Lower lobe of right lung (tissue), 2 donors: Measurements from ENCODE around the gene ANKRD44. TPM values are rescaled to one million over a fixed set of nuclear protein-coding genes. Genes with fewer than 3 reads are reported as not detected.
A peak's percentile ranks its signal among the peaks of the same experiment; 100 is the strongest.

Experiments
- ATAC-seq, 2 donors: fragments of 200-7000 bp; cut with Tn5 transposase; one replicate each; pipeline ENCODE4 v1.9.1; 2020 to 2022; ENCODE audit warnings: mild to moderate bottlenecking in 2 of 2, moderate library complexity in 2 of 2
- DNase-seq: peaks from one replicate; pipeline ENCODE4 v3.0.0-alpha.2; 2020
- H3K27ac ChIP-seq: fragments of 200-600 bp; one replicate; pipeline ENCODE4 v1.8.0; 2022
- H3K27me3 ChIP-seq: fragments of 200-600 bp; one replicate; pipeline ENCODE4 v1.8.0; 2022; ENCODE audit warnings: low read depth
- H3K36me3 ChIP-seq: fragments of 200-600 bp; one replicate; pipeline ENCODE4 v1.8.0; 2022; ENCODE audit warnings: mild to moderate bottlenecking
- H3K4me1 ChIP-seq: fragments of 200-600 bp; one replicate; pipeline ENCODE4 v1.8.0; 2022
- H3K4me3 ChIP-seq: fragments of 200-600 bp; one replicate; pipeline ENCODE4 v1.8.0; 2022; ENCODE audit warnings: mild to moderate bottlenecking
- H3K9me3 ChIP-seq: fragments of 200-600 bp; one replicate; pipeline ENCODE4 v1.8.0; 2022
- CTCF ChIP-seq: fragments of 200-600 bp; IDR thresholded peaks from one replicate; pipeline ENCODE4 v1.8.0; 2022; ENCODE audit warnings: antibody characterized with exemption, mild to moderate bottlenecking
- intact Hi-C: fragments of 100-400 bp; cut with DNase I; formaldehyde crosslinking; loops from one replicate; pipeline ENCODE4 v1.11.0; 2022
- total RNA-seq: library from RNA; stranded (reverse); fragmentation: NEBNext Ultra II Directional; extraction: Animal tissue kit (Norgen Biotek cat#: 25700); gene quantifications from one replicate; pipeline ENCODE4 v1.2.1, GENCODE V29; 2021
- donor health status: DM: no; HTN: yes; CAD: no; lungs with severe emphysema.

The ANKRD44 gene
- total RNA-seq, 1 donor from 2014 or later = 58.7 TPM

GRCh38 chr2:197248623-197249022 lies 62.0 kb downstream of the ANKRD44 start:
- ATAC-seq = peak in 1 of 2 donors; percentile 76
- no peaks in the 10 kb centered on the region for H3K9me3 ChIP-seq
- no peak for DNase-seq
- H3K36me3 ChIP-seq = no peaks in the 10 kb centered on the region
- no peak overlapping the region for H3K4me3 ChIP-seq
- peaks cover 29% of the 10 kb centered on the region for H3K4me1 ChIP-seq
- H3K27me3 ChIP-seq = no peaks in the 10 kb centered on the region
- intact Hi-C loops = no loop called here
- TF ChIP-seq CTCF = no peak
- no peak overlapping the region for H3K27ac ChIP-seq

GRCh38 chr2:197248001-197248401 lies 62.6 kb downstream of the ANKRD44 start:
- DNase-seq = no peak
- Histone ChIP-seq H3K36me3 (no peaks in the 10 kb centered on the region), H3K9me3 (no peaks in the 10 kb centered on the region), H3K4me3 (no peak overlapping the region), H3K27me3 (no peaks in the 10 kb centered on the region), H3K27ac (no peak overlapping the region), H3K4me1 (peaks cover 29% of the 10 kb centered on the region)
- intact Hi-C loops = no loop called here
- TF ChIP-seq CTCF = no peak
- no peak for ATAC-seq

DNA sequence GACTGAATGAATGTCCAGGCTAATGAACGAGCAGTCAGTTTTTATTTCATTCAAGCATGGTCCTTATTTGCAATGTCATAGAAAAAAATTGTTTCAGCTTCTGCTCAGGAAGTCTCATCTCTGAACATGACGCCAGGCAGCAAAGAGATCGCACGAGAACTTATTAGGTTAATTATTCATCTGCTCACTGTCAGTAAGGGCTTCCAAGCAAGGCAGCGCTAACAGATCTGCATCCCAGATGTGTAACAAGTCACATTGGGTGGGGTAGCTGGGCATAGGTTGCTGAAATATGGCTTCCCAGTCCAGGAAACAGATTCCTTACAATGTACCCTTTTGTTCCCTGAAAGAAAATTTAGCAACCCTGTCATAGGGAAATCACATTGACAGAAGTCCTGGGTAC lies 63.5 kb downstream of the ANKRD44 start:
- ATAC-seq (no peak), DNase-seq (no peak)
- no peak for TF ChIP-seq CTCF
- Histone ChIP-seq H3K4me1 (peaks cover 29% of the 10 kb centered on the region), H3K36me3 (no peaks in the 10 kb centered on the region), H3K27me3 (no peaks in the 10 kb centered on the region), H3K27ac (no peak overlapping the region), H3K9me3 (no peaks in the 10 kb centered on the region), H3K4me3 (no peak overlapping the region)
- intact Hi-C loops = no loop called here

- no peak overlapping the region for H3K4me3 ChIP-seq
- intact Hi-C loops = no loop called here
- peaks cover 25% of the 10 kb centered on the region for H3K4me1 ChIP-seq
- no peaks in the 10 kb centered on the region for H3K36me3 ChIP-seq
- H3K9me3 ChIP-seq = no peaks in the 10 kb centered on the region
- ATAC-seq (no peak), DNase-seq (no peak)
- no peaks in the 10 kb centered on the region for H3K27me3 ChIP-seq
- no peak overlapping the region for H3K27ac ChIP-seq
- TF ChIP-seq CTCF = no peak
Observed at GRCh38 chr2:197245829-197246804, 64.5 kb downstream of the ANKRD44 start.

DNA sequence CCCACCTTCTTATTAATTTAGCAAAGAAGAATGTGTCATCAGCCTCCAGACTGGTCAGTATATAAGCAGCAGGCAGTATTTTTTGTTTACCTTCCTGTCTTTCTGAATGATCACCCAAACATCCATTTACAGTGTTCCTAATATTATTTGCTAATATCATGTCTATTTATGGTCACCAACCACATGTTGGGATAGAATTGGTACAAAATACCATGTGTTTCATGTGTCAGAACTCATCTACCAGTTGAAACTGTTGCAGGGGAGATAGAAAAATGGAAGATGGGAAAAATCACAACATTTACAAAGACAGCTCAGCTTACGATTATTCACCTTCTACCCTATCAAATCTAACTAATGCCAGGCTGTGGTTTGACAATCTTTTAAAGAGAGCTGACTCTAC lies 66.2 kb downstream of the ANKRD44 start:
- Histone ChIP-seq H3K27ac (no peak overlapping the region), H3K36me3 (no peaks in the 10 kb centered on the region), H3K4me3 (no peak overlapping the region), H3K4me1 (peaks cover 29% of the 10 kb centered on the region), H3K9me3 (no peaks in the 10 kb centered on the region), H3K27me3 (no peaks in the 10 kb centered on the region)
- ATAC-seq (no peak), DNase-seq (no peak)
- intact Hi-C loops = no loop called here
- no peak for TF ChIP-seq CTCF
